Activated CD4-positive, alpha-beta T cell treated with anti-CD3 and anti-CD28 coated beads for 36 hours (primary cell): ENCODE measurements around the gene CACNA2D1. TPM values are rescaled to one million over a fixed set of nuclear protein-coding genes. Genes with fewer than 3 reads are reported as not detected.

Experiments used
- ATAC-seq: fragments of 200-7000 bp; cut with Tn5 transposase; one replicate; pipeline ENCODE4 v1.10.0; 2021; ENCODE audit warnings: mild to moderate bottlenecking, moderate library complexity
- CTCF ChIA-PET: fragments of 350-600 bp; sonication (Branson Sonifier 250); formaldehyde crosslinking; loops from one replicate; lab custom pipeline; 2021; ENCODE audit warnings: antibody characterized with exemption; lab: Charles Lee
- POLR2A ChIA-PET: fragments of 350-600 bp; sonication (Branson Sonifier 250); formaldehyde crosslinking; loops from one replicate; lab custom pipeline; 2021; ENCODE audit warnings: antibody characterized with exemption, inconsistent platforms; lab: Charles Lee
- DNase-seq: peaks from one replicate; pipeline ENCODE4 v3.0.0-alpha.2; 2020
- H3K27ac Mint-ChIP-seq: one replicate; pipeline ENCODE4 v1.8.0; 2021; ENCODE audit warnings: mixed read lengths
- H3K27me3 Mint-ChIP-seq: one replicate; pipeline ENCODE4 v1.8.0; 2021; ENCODE audit warnings: mixed read lengths
- H3K36me3 Mint-ChIP-seq: one replicate; pipeline ENCODE4 v1.8.0; 2021; ENCODE audit warnings: low read depth, mixed read lengths
- H3K4me1 Mint-ChIP-seq: one replicate; pipeline ENCODE4 v1.8.0; 2021; ENCODE audit warnings: mixed read lengths
- H3K4me3 Mint-ChIP-seq: one replicate; pipeline ENCODE4 v1.8.0; 2021; ENCODE audit warnings: mild to moderate bottlenecking, moderate library complexity, mixed read lengths
- H3K9me3 Mint-ChIP-seq: one replicate; pipeline ENCODE4 v1.8.0; 2021; ENCODE audit warnings: low read depth, mixed read lengths
- intact Hi-C, 2 experiments: fragments of 100-400 bp; cut with DNase I in 1 of 2; cut with micrococcal nuclease in 1 of 2; formaldehyde crosslinking; loops; one replicate each; pipeline versions ENCODE4 v1.14.2 to v1.15.1; 2022 to 2024; cut with DNase I, micrococcal nuclease
- total RNA-seq, 2 experiments: library from RNA; stranded (reverse); gene quantifications; one replicate each; pipeline ENCODE4 v1.2.3, GENCODE V29; 2021

The CACNA2D1 gene
- total RNA-seq, 2 experiments from 2014 or later = not detected

DNA sequence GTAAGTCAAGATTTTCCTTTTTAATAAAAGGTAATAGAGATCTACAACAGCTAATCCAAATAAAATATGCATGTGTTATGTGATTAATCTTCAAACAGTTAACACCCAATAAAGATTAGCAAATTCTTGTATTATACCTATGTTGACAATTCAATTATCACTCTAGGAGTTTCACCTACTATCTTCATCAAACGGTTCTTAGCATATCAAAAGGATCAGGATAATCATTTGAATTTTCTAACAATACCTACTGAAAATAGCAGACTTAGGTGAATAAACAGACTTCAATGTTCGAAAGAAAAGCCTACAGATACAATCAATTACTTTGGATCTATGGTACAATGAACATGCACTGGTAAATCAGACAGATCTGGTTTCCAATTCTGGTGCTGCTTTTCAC, 268.3 kb downstream of the CACNA2D1 start:
- H3K4me1 Mint-ChIP-seq = no peaks in the 10 kb centered on the region

DNA sequence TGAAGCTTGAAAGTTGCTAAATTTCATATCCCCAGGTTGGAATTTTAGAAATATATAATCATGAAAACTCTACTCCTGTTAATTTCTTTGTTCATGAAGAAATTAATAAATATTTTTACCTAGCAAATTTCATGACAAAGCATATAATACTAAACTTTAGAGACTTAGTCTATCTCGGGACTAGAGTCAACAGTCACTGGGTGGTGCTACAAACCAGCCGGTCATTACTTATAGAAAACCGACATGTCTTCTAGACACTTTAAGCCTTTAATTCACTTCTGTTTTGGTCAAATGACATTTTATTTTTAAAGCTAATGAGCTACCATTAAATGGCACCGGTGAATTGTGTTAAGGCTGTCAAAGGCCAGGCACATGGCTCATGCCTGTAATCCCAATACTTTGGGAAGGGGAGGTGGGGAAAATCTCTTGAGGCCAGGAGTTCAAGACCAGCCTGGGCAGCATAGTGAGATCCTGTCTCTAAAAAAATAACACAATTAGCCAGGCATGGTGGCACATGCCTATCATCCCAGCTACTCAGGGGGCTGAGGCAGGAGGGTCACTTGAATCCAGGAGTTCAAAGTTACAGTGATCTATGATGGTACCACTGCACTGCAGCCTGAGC, 270.1 kb downstream of the CACNA2D1 start:
- Mint-ChIP-seq H3K4me1 (no peaks in the 10 kb centered on the region), H3K9me3 (no peaks in the 10 kb centered on the region), H3K27ac (no peak overlapping the region), H3K4me3 (no peak overlapping the region), H3K27me3 (no peaks in the 10 kb centered on the region), H3K36me3 (no peaks in the 10 kb centered on the region)
- intact Hi-C loops = no loop called here
- DNase-seq = no peak
- ChIA-PET POLR2A (no interaction called here), CTCF (interaction anchor here (0.6 kb wide), 1 partner anchor 741 kb away, joined by 3 read pairs; no protein-coding TSS in a partner anchor)
- ATAC-seq = no peak

More for the DNA sequence above, 268.3 kb downstream of the CACNA2D1 start:
- intact Hi-C loops = no loop called here
- ChIA-PET POLR2A (no interaction called here), CTCF (interaction anchor here (1.4 kb wide), 1 partner anchor 9 kb away, joined by 3 read pairs; no protein-coding TSS in a partner anchor)
- Mint-ChIP-seq H3K4me3 (no peak overlapping the region), H3K27me3 (no peaks in the 10 kb centered on the region), H3K9me3 (no peaks in the 10 kb centered on the region), H3K36me3 (no peaks in the 10 kb centered on the region), H3K27ac (no peak overlapping the region)
- DNase-seq (no peak), ATAC-seq (no peak)

DNA sequence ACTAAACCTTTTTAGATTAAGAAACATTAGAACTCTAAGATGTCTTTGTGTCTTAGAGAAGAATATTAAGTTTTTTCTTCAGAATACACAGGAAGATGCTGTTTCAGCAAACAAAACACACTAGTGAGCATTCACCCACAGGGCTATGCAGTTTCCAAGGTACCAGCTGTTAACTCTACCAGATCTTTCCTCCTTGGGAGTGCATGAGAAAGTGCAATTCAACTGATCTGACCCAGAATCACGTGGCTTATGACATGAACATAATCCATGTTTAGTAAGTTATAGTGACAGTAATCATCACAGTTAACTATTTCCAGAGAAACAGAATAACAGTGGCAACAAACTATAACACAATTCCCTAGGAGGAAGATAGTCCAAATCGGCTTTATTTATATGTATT, 270.7 kb downstream of the CACNA2D1 start:
- Mint-ChIP-seq H3K4me1 (no peaks in the 10 kb centered on the region), H3K36me3 (no peaks in the 10 kb centered on the region), H3K27me3 (no peaks in the 10 kb centered on the region), H3K9me3 (no peaks in the 10 kb centered on the region), H3K27ac (no peak overlapping the region), H3K4me3 (no peak overlapping the region)
- intact Hi-C loops = no loop called here
- ChIA-PET CTCF (interaction anchor here (0.6 kb wide), 1 partner anchor 741 kb away, joined by 3 read pairs; no protein-coding TSS in a partner anchor), POLR2A (no interaction called here)
- DNase-seq = no peak
- no peak for ATAC-seq

DNA sequence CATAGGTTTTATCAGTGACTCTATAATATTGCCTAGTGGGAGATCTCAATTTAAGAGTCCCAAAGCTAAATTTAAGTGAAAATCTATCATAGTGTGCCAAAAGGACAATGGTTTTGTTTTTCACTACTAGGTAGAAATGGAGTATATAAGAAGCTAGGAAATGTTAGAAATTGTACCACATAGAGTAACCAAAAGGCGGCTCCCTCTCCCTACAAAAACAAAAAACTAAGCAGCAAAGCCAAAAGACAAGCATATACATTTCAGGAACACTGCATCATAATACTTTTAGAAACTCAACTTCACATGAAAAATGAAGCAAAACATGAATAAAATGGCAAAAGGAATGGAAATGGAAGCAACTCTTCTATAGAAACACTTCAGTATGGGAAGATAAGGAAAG, 271.6 kb downstream of the CACNA2D1 start:
- Mint-ChIP-seq H3K27me3 (no peaks in the 10 kb centered on the region), H3K27ac (no peak overlapping the region), H3K4me3 (no peak overlapping the region), H3K4me1 (no peaks in the 10 kb centered on the region), H3K9me3 (no peaks in the 10 kb centered on the region), H3K36me3 (no peaks in the 10 kb centered on the region)
- ChIA-PET POLR2A (no interaction called here), CTCF (no interaction called here)
- intact Hi-C loops = no loop called here
- no peak for ATAC-seq
- DNase-seq = no peak

GRCh38 chr7:82167558-82168314, 275.8 kb downstream of the CACNA2D1 start:
- Mint-ChIP-seq H3K27me3 (no peaks in the 10 kb centered on the region), H3K36me3 (no peaks in the 10 kb centered on the region), H3K4me3 (no peak overlapping the region), H3K27ac (no peak overlapping the region), H3K4me1 (no peaks in the 10 kb centered on the region), H3K9me3 (no peaks in the 10 kb centered on the region)
- intact Hi-C loops = no loop called here
- ChIA-PET POLR2A (no interaction called here), CTCF (no interaction called here)
- no peak for DNase-seq
- no peak for ATAC-seq

GRCh38 chr7:82166260-82167015, 277.1 kb downstream of the CACNA2D1 start:
- H3K27me3 Mint-ChIP-seq = no peaks in the 10 kb centered on the region

DNA sequence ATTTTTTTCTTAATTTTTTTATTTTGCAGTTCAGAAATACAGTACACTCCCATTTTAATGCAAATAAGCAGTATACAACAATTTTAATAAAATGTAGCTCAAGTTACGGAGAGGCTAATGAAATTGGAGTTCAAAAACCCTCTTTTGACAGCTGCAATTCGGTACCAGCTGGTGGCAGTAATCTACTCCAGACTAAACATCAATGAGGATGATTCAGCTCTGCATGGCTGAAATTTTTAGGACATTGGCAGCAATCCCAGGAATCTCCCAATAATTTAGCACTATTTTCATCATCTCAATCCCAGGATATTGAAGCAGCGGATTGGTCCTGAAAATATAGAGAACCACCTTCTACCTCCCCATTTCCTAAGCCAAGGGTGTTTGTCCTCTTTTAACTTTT, 278.8 kb downstream of the CACNA2D1 start:
- intact Hi-C loops = no loop called here
- no peak for DNase-seq
- H3K27me3 Mint-ChIP-seq = no peaks in the 10 kb centered on the region
- ChIA-PET CTCF (no interaction called here), POLR2A (no interaction called here)
- H3K4me1 Mint-ChIP-seq = no peaks in the 10 kb centered on the region
- H3K36me3 Mint-ChIP-seq = no peaks in the 10 kb centered on the region
- no peak overlapping the region for H3K27ac Mint-ChIP-seq
- H3K4me3 Mint-ChIP-seq = no peak overlapping the region
- no peaks in the 10 kb centered on the region for H3K9me3 Mint-ChIP-seq
- ATAC-seq = no peak

More at GRCh38 chr7:82166260-82167015, 277.1 kb downstream of the CACNA2D1 start:
- Mint-ChIP-seq H3K27ac (no peak overlapping the region), H3K4me1 (no peaks in the 10 kb centered on the region), H3K9me3 (no peaks in the 10 kb centered on the region), H3K36me3 (no peaks in the 10 kb centered on the region), H3K4me3 (no peak overlapping the region)
- CTCF ChIA-PET = interaction anchor here (1.2 kb wide), 1 partner anchor 12 kb away, joined by 4 read pairs; no protein-coding TSS in a partner anchor
- DNase-seq = no peak
- intact Hi-C loops = no loop called here
- ATAC-seq = no peak
- POLR2A ChIA-PET = no interaction called here

DNA sequence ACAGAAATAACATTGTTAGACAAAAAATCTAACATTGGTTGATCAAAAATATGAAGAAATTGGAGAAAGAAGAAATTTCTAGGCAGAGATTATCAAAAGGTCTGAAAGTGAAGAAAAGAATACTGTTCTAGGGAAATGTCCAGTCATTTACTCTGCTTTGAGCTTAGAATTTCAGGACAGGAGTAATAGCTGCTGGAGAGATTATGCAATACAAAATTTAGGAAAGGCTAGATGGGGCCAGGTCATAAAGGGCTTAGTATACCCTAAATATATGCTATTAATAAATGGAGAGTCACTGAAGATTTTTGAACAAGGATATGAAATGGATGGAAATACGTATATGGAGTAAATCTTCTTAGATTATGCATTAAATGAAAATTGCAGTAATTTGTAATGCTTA, 279.2 kb downstream of the CACNA2D1 start:
- H3K4me1 Mint-ChIP-seq = no peaks in the 10 kb centered on the region
- POLR2A ChIA-PET = no interaction called here

DNA sequence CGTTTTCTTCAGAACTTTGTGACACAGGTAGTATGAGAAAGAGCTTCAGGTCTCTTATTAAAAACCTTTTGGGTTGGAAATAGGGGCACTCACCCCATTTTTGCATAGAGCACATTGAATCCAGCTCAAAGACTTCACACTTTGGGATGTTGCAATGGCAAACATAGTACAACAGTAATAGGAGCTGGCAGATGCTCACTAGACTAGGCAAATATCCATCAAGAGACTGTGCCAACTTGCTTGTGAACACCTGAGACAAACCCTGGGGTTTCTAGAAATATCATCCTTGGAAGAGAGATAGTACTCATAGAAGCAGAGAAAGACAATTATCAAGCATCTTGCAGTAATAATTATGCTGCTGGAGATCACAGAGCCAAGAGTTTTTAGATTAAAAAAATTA, 280.0 kb downstream of the CACNA2D1 start:
- Mint-ChIP-seq H3K27ac (no peak overlapping the region), H3K4me3 (no peak overlapping the region), H3K36me3 (no peaks in the 10 kb centered on the region), H3K27me3 (no peaks in the 10 kb centered on the region), H3K9me3 (no peaks in the 10 kb centered on the region), H3K4me1 (no peaks in the 10 kb centered on the region)
- no peak for ATAC-seq
- ChIA-PET POLR2A (no interaction called here), CTCF (interaction anchor here (0.9 kb wide), 1 partner anchor 42 kb away, joined by 3 read pairs; no protein-coding TSS in a partner anchor)
- DNase-seq = no peak
- intact Hi-C loops = no loop called here

More for the DNA sequence above, 279.2 kb downstream of the CACNA2D1 start:
- CTCF ChIA-PET = no interaction called here
- intact Hi-C loops = no loop called here
- no peak overlapping the region for H3K27ac Mint-ChIP-seq
- no peaks in the 10 kb centered on the region for H3K9me3 Mint-ChIP-seq
- H3K27me3 Mint-ChIP-seq = no peaks in the 10 kb centered on the region
- DNase-seq (no peak), ATAC-seq (no peak)
- no peaks in the 10 kb centered on the region for H3K36me3 Mint-ChIP-seq
- no peak overlapping the region for H3K4me3 Mint-ChIP-seq

DNA sequence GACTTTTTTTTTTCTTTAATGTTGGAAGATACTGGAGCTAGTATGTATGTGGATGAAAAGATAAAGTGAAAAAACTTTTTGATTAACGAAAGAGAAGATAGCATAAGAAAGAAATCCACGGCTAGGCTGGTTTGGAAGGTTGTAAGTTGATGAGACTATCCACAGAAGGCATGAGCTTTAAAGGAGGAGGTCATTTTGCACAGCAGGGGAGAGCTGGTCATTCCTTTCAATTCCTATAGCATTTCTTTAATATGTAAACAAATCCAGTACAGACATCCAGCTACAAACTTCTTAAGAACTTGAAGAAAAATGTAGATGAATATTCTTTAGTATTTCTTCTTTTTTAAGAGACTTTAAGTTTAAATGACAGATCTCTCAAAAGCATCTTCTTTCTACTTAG, 281.3 kb downstream of the CACNA2D1 start:
- POLR2A ChIA-PET = no interaction called here
- Mint-ChIP-seq H3K9me3 (no peaks in the 10 kb centered on the region), H3K27me3 (no peaks in the 10 kb centered on the region), H3K36me3 (no peaks in the 10 kb centered on the region), H3K4me3 (no peak overlapping the region), H3K27ac (no peak overlapping the region), H3K4me1 (no peaks in the 10 kb centered on the region)
- intact Hi-C loops = no loop called here
- DNase-seq = no peak
- no peak for ATAC-seq
- CTCF ChIA-PET = no interaction called here

- Mint-ChIP-seq H3K9me3 (no peaks in the 10 kb centered on the region), H3K4me1 (no peaks in the 10 kb centered on the region), H3K27ac (no peak overlapping the region), H3K36me3 (no peaks in the 10 kb centered on the region), H3K27me3 (no peaks in the 10 kb centered on the region), H3K4me3 (no peak overlapping the region)
- intact Hi-C loops = no loop called here
- ATAC-seq (no peak), DNase-seq (no peak)
- POLR2A ChIA-PET = no interaction called here
- CTCF ChIA-PET = interaction anchor here (1.4 kb wide), 1 partner anchor 11 kb away, joined by 4 read pairs; no protein-coding TSS in a partner anchor
Observed at GRCh38 chr7:82158327-82158726, 285.2 kb downstream of the CACNA2D1 start.
